ENCODE results near the gene CHKB. TPM values are rescaled to one million over a fixed set of nuclear protein-coding genes. Genes with fewer than 3 reads are reported as not detected.
"Not testable (repeated sequence)": the region's sequence is repeated elsewhere in the genome, so short reads cannot be mapped to it uniquely, and the experiment has no call there.

Gene CHKB
- total RNA-seq, 1 donor from 2014 or later: 47.6 TPM

- no peak for DNase-seq (ENCODE audit: low spot score)
Observed at GRCh38 chr22:50612528-50613221, 30.0 kb upstream of the CHKB start.

DNA sequence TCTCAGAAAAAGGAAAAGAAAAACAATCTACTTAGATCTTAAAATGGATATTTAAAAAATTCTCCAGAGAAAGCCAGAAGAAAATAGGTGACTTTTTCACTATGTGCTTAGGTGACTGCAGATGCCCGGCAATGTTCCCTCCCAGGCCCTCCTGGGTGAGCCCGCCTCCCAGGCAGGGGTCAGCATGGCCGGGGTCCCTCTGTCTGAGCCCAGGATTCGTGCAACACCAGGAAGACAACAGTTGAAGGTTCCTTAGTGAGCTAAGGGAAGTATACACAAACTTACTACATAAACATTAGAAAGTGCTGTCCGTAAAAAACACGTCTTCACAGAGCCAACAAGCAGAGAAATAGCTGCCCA, 29.5 kb upstream of the CHKB start:
- no peak for DNase-seq (ENCODE audit: low spot score)

DNA sequence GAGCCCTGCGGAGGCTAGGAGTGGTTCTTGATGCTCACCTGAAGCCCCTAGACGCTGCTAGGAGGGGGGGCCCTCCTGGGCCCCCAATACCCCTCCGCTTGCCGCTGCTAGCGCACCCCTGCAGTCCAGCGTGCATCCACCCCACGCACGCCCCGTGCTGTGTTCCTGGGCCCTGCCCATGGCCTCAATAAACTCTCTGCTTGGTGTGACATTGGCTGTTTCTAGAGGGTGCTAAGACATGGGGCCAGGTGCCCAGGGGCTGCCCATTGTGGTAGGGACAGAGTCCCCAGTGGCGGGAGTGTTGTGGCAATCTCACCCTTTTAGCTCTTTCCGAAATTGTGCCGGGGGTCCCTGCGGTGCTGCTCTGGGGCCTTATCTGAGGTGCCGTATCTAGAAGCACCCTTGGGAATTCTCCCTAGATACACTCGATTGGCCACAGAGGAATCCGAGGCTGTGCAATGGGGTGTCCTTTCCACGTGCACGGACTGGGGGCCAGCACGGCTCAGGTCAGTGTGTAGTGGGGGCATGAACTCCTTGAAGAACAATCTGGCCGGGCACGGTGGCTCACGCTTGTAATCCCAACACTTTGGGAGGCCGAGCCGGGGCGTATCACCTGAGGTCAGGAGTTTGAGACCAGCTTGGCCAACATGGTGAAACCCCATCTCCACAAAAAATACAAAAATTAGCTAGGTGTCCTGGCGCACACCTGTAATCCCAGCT, 28.9 kb upstream of the CHKB start:
- peak; percentile 84 for DNase-seq (ENCODE audit: low spot score)

DNA sequence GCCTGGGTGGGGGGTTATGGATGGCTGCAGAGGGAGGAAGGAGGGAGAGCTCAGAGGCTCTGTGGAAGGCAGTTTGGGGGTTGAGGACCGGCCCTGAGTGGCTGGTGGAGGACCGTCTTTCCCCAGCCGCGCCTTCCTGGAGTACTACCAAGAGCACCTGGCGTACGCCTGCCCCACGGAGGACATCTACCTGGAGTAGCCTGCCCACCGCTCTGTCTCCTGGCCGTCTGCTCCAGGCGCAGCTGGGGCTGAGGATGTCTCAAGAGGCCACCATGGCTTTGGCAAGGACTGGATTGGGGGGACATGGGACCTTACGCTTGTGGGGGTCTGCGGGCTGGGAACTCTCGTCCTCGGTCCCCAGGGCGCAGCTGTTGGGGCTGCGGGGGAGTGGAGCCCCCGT, 27.9 kb upstream of the CHKB start:
- peak; percentile 83 for DNase-seq (ENCODE audit: low spot score)

- peak; percentile 75 for DNase-seq (ENCODE audit: low spot score)
Observed at GRCh38 chr22:50610041-50610451, 27.4 kb upstream of the CHKB start.

DNA sequence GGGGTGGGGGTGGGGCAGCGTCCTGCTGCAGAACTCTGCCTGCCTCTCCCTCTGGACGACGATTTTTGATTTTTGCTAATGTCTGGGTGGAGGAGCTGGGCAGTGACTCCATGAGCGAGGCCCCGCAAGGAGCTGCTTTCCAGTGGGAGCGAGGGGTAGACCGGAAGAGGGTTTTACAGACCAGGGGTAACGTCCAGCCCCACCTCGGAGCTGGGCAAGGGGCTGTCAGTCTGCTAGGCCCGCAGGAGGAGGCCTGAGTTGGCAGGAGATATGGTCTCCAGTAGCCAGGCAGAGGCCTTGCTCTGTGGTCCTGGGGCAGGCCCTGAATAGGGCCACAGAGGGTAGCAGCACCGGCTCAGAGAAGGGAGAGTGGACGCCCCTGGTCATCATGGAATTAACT, 26.9 kb upstream of the CHKB start:
- DNase-seq (ENCODE audit: low spot score): no peak

DNA sequence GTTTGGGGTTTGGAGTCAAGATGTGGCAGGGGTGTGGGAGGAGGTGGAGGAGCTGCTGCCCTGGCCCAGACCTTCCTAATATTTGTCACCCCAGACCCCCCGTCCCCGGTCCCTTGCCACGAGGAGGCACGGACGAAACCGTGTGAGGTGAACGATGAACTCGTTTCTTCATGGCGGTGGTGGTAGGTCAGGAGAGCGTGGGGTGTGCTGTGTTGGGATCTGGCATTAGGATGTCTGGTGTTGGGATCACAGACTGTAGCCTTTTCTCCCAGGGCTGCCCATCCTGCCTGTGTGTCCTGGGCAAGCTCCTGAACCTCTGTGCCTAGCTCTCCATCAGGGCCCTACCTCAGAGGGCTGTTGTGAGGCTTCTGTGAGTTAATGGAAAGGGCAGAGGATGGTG, 26.3 kb upstream of the CHKB start:
- no peak for DNase-seq (ENCODE audit: low spot score)

- not testable (repeated sequence) for DNase-seq (ENCODE audit: low spot score)
Observed at GRCh38 chr22:50608058-50608840, 25.6 kb upstream of the CHKB start.

GRCh38 chr22:50607659-50608020, 25.0 kb upstream of the CHKB start:
- DNase-seq (ENCODE audit: low spot score): no peak

DNA sequence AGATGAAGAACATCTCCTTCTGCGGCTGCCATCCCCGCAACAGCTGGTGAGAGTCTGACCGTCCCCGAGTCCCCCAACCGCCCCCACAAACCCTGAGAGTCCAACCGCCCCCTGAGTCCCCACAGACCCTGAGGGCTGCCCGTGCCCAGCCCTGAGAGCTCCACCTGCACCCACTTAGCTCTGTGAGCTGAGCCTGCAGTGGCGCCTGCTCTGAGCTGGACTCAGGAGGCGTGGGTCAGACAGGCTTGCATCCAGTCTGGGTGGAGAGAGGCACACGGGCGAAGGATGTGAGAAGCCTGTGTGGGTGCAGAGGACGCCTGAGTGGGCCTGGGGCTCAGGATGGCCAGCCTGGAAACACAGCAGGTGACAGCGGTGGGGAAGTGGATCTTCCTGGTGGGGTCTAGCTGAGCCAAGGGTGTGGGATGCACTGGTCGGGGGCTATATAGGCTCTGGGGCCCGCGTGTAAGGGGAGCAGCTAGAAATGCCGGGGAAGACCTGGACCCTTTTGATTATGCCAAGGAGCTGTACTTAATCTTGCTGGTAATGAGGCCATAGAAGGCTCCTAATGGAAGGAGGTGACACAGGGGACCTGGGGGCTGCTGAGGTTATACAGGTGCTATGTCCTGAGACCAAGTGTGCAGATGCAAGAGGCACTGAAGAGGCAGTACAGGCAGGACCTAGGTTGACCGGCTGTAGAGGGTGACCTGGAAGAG, 24.5 kb upstream of the CHKB start:
- no peak for DNase-seq (ENCODE audit: low spot score)

GRCh38 chr22:50606165-50606945, 23.7 kb upstream of the CHKB start:
- no peak for DNase-seq (ENCODE audit: low spot score)

GRCh38 chr22:50605613-50606074, 23.0 kb upstream of the CHKB start:
- no peak for DNase-seq (ENCODE audit: low spot score)

- DNase-seq (ENCODE audit: low spot score): no peak
Observed at GRCh38 chr22:50605002-50605612, 22.5 kb upstream of the CHKB start.

DNA sequence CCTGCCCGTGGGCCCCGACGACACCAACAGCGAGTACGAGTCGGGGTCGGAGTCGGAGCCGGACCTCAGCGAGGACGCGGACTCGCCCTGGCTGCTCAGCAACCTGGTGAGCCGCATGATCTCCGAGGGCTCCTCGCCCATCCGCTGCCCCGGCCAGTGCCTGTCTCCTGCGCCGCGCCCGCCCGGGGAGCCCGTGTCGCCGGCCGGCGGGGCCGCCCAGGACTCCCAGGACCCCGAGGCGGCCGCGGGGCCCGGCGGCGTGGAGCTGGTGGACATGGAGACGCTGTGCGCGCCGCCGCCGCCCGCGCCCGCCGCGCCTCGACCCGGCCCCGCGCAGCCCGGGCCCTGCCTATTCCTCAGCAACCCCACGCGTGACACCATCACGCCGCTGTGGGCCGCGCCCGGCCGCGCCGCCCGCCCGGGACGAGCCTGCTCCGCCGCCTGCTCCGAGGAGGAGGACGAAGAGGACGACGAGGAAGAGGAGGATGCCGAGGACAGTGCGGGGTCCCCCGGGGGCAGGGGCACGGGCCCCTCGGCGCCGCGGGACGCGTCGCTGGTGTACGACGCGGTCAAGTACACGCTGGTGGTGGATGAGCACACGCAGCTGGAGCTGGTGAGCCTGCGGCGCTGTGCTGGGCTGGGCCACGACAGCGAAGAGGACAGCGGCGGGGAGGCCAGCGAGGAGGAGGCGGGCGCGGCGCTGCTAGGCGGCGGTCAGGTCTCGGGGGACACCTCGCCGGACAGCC, 21.8 kb upstream of the CHKB start:
- DNase-seq (ENCODE audit: low spot score): no peak

DNA sequence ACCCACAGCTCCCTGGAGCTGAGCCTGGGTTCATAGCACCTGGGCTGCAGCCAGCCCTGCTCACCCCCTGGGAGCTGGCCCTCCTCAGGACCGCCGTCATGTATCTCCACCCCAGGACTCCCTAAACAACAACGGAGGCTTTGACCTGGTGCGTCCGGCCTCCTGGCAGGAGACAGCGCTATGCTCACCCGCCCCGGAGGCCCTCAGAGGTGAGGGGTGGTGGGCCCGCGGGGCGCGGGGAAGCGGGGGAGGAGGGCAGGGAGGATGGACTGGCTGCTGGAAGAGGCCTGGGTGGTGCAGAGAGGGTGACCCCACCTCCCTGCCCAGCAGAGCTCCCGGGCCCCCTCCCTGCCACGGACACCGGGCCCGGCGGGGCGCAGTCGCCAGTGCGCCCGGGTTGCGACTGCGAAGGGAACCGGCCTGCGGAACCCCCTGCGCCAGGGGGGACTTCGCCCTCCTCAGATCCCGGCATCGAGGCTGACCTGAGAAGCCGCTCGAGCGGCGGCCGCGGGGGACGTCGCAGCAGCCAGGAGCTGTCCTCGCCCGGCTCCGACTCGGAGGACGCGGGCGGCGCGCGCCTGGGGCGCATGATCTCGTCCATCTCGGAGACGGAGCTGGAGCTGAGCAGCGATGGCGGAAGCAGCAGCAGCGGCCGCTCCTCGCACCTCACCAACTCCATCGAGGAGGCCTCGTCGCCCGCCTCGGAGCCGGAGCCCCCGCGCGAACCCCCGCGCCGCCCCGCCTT, 21.0 kb upstream of the CHKB start:
- no peak for DNase-seq (ENCODE audit: low spot score)

DNA sequence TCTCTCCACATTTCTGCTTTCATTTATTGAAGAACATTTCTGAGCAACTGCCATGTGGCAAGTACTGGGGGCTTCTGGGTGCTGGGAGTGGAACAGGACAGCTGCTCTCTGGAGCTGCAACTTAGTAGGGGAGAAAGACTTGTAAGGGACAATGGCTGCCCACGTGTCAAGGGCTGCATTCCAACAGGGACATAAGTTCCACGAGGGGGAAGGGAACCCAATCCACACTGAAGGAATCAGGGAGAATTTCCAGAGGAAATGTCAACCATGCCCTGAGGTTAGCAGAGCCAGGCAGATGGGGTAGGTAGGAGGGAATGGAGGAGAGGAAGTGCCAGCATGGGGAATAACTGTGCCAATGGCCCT, 19.7 kb upstream of the CHKB start:
- no peak for DNase-seq (ENCODE audit: low spot score)

GRCh38 chr22:50601669-50602337, 19.2 kb upstream of the CHKB start:
- DNase-seq (ENCODE audit: low spot score): no peak

DNA sequence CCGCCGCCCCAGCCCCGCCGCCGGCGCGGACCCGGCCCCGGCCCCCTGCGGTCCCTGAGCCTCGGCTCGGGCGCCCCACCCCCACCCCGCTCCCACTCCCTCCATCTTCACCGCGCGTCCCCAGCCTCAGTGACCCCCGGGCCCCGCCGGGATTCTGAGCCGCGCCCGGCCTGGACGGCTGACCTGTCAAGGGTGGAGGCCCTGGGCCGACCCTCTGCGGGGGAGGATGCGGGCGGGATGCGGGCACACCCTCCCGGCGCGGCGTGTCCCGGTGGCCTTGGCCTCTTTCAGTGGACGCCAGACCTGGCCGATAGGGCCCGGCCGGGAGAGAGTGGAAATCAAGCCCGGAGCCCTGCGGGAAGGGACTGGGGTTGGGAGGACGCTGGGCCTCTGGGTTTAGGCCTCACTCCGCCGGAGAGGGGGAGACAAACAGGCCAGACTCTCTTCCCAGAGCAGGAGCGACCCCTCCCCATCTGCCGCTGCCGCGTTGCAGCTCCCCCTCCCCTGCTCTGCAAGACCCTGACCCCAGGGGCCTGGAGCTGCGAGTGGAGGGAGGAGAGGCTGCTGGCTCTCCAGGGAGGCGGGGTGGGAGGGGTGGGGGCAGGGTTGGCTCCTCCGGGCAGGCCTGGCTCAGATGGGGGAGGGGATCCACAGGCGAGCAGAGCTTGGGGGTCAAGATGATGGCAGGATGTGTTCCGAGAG, 18.5 kb upstream of the CHKB start:
- DNase-seq (ENCODE audit: low spot score): no peak

All from mesenteric fat pad (tissue), 1 donor.